ENCODE measurements around the gene SLF2.

GRCh38 chr10:101005869-101006567 is 93.3 kb downstream of the SLF2 start:
- TF ChIP-seq CTCF (IDR thresholded peaks at IDR 0.05): no peak
- no peak for TF ChIP-seq POLR2A (IDR thresholded peaks at IDR 0.05)
